IMR-90 (cell line): ENCODE data around the gene FGF19. TPM values are rescaled to one million over a fixed set of nuclear protein-coding genes. Genes with fewer than 3 reads are reported as not detected.
A peak's percentile ranks its signal among the peaks of the same experiment; 100 is the strongest.

ENCODE experiments used
- ATAC-seq: fragments of 200-7000 bp; cut with Tn5 transposase; 2 replicates; pipeline ENCODE4 v1.9.1; 2020; ENCODE audit warnings: low read depth, mild to moderate bottlenecking, moderate library complexity
- BruUV-seq: library from RNA; stranded (reverse); fragments of 400-500 nt; replicated peaks from 2 replicates; lab custom pipeline; 2021; lab: Mats Ljungman, UMichigan
- CTCF ChIA-PET: fragments of 300-600 bp; formaldehyde crosslinking; extraction: SDS; loops from one replicate; lab custom pipeline; 2021; ENCODE audit warnings: antibody characterized with exemption; lab: Yijun Ruan, JAX
- POLR2A ChIA-PET: fragments of 300-600 bp; sonication (Branson Sonifier 250); formaldehyde crosslinking; loops from one replicate; lab custom pipeline; 2022; ENCODE audit warnings: antibody characterized with exemption; ENCODE audit not compliant: unreplicated experiment; lab: Charles Lee
- DNase-seq: peaks from one replicate; pipeline ENCODE4 v3.0.0; 2013
- H2AFZ ChIP-seq: replicated peaks from 2 replicates; pipeline ENCODE3; 2013; ENCODE audit warnings: low read length, mild to moderate bottlenecking; ENCODE audit not compliant: poor library complexity
- H2AK5ac ChIP-seq: 2 replicates; pipeline ENCODE4 v1.6.1; 2013; ENCODE audit warnings: low read depth, low read length, inconsistent platforms
- H2AK9ac ChIP-seq: replicated peaks from 2 replicates; pipeline ENCODE3; 2013; ENCODE audit warnings: mild to moderate bottlenecking, low read depth, low read length, moderate library complexity; ENCODE audit not compliant: poor library complexity
- H2BK120ac ChIP-seq: 2 replicates; pipeline ENCODE4 v1.6.1; 2013; ENCODE audit warnings: low read depth, low read length, inconsistent platforms
- H2BK15ac ChIP-seq: 3 replicates; pipeline ENCODE4 v1.6.1; 2013; ENCODE audit warnings: low read depth, low read length, inconsistent platforms
- H2BK20ac ChIP-seq: 2 replicates; pipeline ENCODE4 v1.6.1; 2013; ENCODE audit warnings: low read depth, mild to moderate bottlenecking, inconsistent platforms, low read length, moderate library complexity
- H2BK5ac ChIP-seq: 2 replicates; pipeline ENCODE4 v1.6.1; 2013; ENCODE audit warnings: mild to moderate bottlenecking, low read depth, low read length, inconsistent platforms; ENCODE audit not compliant: poor library complexity, severe bottlenecking
- H3K14ac ChIP-seq: replicated peaks from 2 replicates; pipeline ENCODE4 v1.6.1; 2013; ENCODE audit warnings: low read depth, low read length, inconsistent platforms
- H3K18ac ChIP-seq: 2 replicates; pipeline ENCODE4 v1.6.1; 2013; ENCODE audit warnings: low read depth, low read length, control low read depth
- H3K23ac ChIP-seq: 2 replicates; pipeline ENCODE4 v1.6.1; 2013; ENCODE audit warnings: low read depth, low read length, inconsistent platforms
- H3K27ac ChIP-seq: 2 replicates; pipeline ENCODE4 v1.5.1; 2013; ENCODE audit warnings: mild to moderate bottlenecking, control low read depth, low read length; ENCODE audit not compliant: insufficient read depth
- H3K27me3 ChIP-seq: 2 replicates; pipeline ENCODE4 v1.6.1; 2013; ENCODE audit warnings: low read length; ENCODE audit not compliant: control insufficient read depth, insufficient read depth
- H3K36me3 ChIP-seq: 2 replicates; pipeline ENCODE4 v1.6.1; 2013; ENCODE audit warnings: low read length, mixed read lengths; ENCODE audit not compliant: control insufficient read depth, insufficient read depth
- H3K4ac ChIP-seq: 2 replicates; pipeline ENCODE4 v1.6.1; 2013; ENCODE audit warnings: low read depth, low read length, inconsistent platforms
- H3K4me1 ChIP-seq: 2 replicates; pipeline ENCODE4 v1.6.1; 2013; ENCODE audit warnings: low read length, mixed read lengths; ENCODE audit not compliant: control insufficient read depth, insufficient read depth
- H3K4me2 ChIP-seq: 2 replicates; pipeline ENCODE4 v1.6.1; 2013; ENCODE audit warnings: low read depth, mild to moderate bottlenecking, control low read depth, low read length, moderate library complexity
- H3K4me3 ChIP-seq: 2 replicates; pipeline ENCODE4 v1.5.1; 2013; ENCODE audit warnings: low read depth, mild to moderate bottlenecking, control low read depth, low read length, moderate library complexity; ENCODE audit not compliant: insufficient read depth
- H3K56ac ChIP-seq: 2 replicates; pipeline ENCODE4 v1.6.1; 2013; ENCODE audit warnings: low read length, inconsistent platforms; ENCODE audit not compliant: insufficient read depth; ENCODE audit errors: extremely low read depth
- H3K79me1 ChIP-seq, 2 experiments: 2 replicates each; pipeline ENCODE4 v1.6.1; 2013; ENCODE audit warnings: low read length in 2 of 2, inconsistent platforms in 1 of 2, low read depth in 1 of 2
- H3K9ac ChIP-seq: 2 replicates; pipeline ENCODE4 v1.6.1; 2013; ENCODE audit warnings: low read depth, low read length, control low read depth
- H3K9me1 ChIP-seq: 2 replicates; pipeline ENCODE4 v1.6.1; 2013; ENCODE audit warnings: low read length, inconsistent platforms; ENCODE audit not compliant: insufficient read depth
- H3K9me3 ChIP-seq: 2 replicates; pipeline ENCODE4 v1.6.1; 2013; ENCODE audit warnings: low read length; ENCODE audit not compliant: control insufficient read depth, insufficient read depth
- H4K20me1 ChIP-seq: 2 replicates; pipeline ENCODE4 v1.6.1; 2013; ENCODE audit warnings: low read length, inconsistent platforms; ENCODE audit not compliant: insufficient read depth
- H4K5ac ChIP-seq: 2 replicates; pipeline ENCODE4 v1.6.1; 2013; ENCODE audit warnings: mild to moderate bottlenecking, low read depth, low read length, control low read depth
- H4K8ac ChIP-seq, 2 experiments: 2 replicates each; pipeline ENCODE4 v1.6.1; 2013; ENCODE audit warnings: low read depth in 2 of 2, low read length in 2 of 2, control low read depth in 1 of 2, inconsistent platforms in 1 of 2
- H4K91ac ChIP-seq: 2 replicates; pipeline ENCODE4 v1.6.1; 2013; ENCODE audit warnings: low read depth, low read length, inconsistent platforms; ENCODE audit not compliant: insufficient read depth
- CTCF ChIP-seq: conservative IDR thresholded peaks from 2 replicates; pipeline ENCODE4 v1.5.1; 2012; ENCODE audit warnings: mild to moderate bottlenecking, low read depth, low read length, improper control_type of control experiment
- MAFK ChIP-seq: IDR thresholded peaks from 2 replicates; pipeline ENCODE4 v1.6.1; 2012; ENCODE audit warnings: low read depth, low read length, improper control_type of control experiment
- MXI1 ChIP-seq: IDR thresholded peaks from 2 replicates; pipeline ENCODE4 v1.6.1; 2012; ENCODE audit warnings: low read depth, mild to moderate bottlenecking, low read length, moderate library complexity, borderline replicate concordance
- POLR2A ChIP-seq: IDR thresholded peaks from 2 replicates; pipeline ENCODE4 v1.6.1; 2012; ENCODE audit warnings: mild to moderate bottlenecking, low read depth, low read length
- SMC3 ChIP-seq: fragments of 150-350 bp; IDR thresholded peaks from 2 replicates; pipeline ENCODE4 v1.6.1; 2016; ENCODE audit warnings: low read depth, mild to moderate bottlenecking, antibody characterized with exemption, low read length, moderate library complexity
- WGBS, 2 experiments: methylation state at CpG; one replicate each; pipeline versions ENCODE4 v1.1.5 to v1.1.7; 2013; ENCODE audit warnings: missing lambda C conversion rate in 2 of 2; ENCODE audit not compliant: insufficient read length in 1 of 2; ENCODE audit errors: extremely low coverage in 2 of 2; 5-methylcytosine and 5-hydroxymethylcytosine counted together
- dilution Hi-C: fragments of 300-500 bp; cut with HindIII; formaldehyde crosslinking; loops from one replicate; pipeline ENCODE4 v1.14.3; 2018; ENCODE audit warnings: low sequenced_read_pairs; ENCODE audit not compliant: unreplicated experiment
- in situ Hi-C: fragments of 300-500 bp; cut with MboI; formaldehyde crosslinking; loops from 3 replicates; pipeline ENCODE4 v1.14.3; 2019; ENCODE audit warnings: low sequenced_read_pairs, inconsistent platforms, mixed read lengths
- intact Hi-C: fragments of 100-400 bp; cut with micrococcal nuclease; formaldehyde crosslinking; loops from 2 replicates; pipeline ENCODE4 v1.10.0; 2022
- polyA plus RNA-seq, 3 experiments: library from polyadenylated mRNA; depleted of rRNA; stranded (reverse); fragments of >200 nt; gene quantifications; 2 replicates each; pipeline ENCODE4 v1.2.3, GENCODE V29; 2012; ENCODE audit warnings: low replicate concordance in 1 of 3
- total RNA-seq: library from RNA; depleted of rRNA; stranded (reverse); fragments of >200 nt; gene quantifications from 2 replicates; pipeline ENCODE4 v1.2.3, GENCODE V29; 2012
- TF ChIP-seq, protein P1 (sequence below): fragments of 150-350 bp; IDR thresholded peaks from 2 replicates; pipeline ENCODE4 v1.6.1; 2017; ENCODE audit warnings: mild to moderate bottlenecking, antibody characterized with exemption, low read length, low read depth

Gene FGF19
- total and polyA plus RNA-seq, 2 of the 4 experiments (the other 2 are of a cell fraction): not detected

DNA sequence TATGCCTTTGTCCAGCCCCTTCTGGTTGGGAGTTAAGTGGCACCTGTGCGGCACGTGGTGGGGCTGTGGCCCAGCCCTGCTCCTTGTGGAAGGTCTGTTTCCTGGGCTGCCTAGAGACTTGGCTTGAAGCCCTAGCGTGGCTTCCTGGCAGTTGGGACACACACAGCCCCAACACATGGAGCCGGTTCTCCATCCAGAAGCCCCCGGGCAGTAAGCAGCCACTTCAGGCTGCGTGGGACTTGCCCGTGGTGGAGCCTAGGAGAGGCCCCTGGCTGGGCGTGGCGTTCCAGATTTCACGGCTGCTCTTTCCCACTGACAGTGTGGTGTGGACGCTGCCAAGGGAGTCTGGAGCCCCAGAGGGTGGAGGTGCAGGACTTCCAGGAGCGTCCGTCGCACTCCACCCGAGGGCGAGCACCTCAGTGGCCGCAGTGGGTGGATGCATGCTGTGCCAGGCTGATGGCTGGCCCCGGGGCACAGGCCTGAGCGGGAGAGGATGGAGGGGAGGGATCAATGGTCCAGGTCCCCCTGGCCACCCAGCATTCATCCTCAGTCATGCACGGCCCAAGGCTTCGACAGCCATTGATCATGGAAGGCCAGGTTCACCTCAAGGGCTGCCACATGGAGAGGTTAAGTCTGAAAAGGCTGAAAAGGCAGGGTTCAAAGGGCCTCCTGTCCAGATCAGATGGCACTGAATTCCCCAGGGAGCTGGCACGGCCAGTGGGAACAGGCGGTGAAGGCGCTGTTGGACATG is 53.6 kb downstream of the FGF19 start:
- Histone ChIP-seq H2BK5ac (no peak overlapping the region), H2AK9ac (no peak overlapping the region), H4K5ac (no peak overlapping the region), H3K27me3 (no peaks in the 10 kb centered on the region), H3K14ac (no peak overlapping the region), H2BK120ac (no peak overlapping the region), H2AFZ (peak overlapping the region; percentile 8), H2AK5ac (no peak overlapping the region), H3K27ac (no peak overlapping the region), H3K36me3 (peaks cover 83% of the 10 kb centered on the region), H3K18ac (no peak overlapping the region), H3K4me1 (peaks cover 10% of the 10 kb centered on the region), H2BK15ac (no peak overlapping the region), H3K9me3 (no peaks in the 10 kb centered on the region), H4K8ac (peak overlapping the region in 1 of 2 experiments; percentile 28; a peak in 1 of 4 replicates), H3K4ac (no peak overlapping the region), H4K20me1 (peaks cover 99% of the 10 kb centered on the region), H3K56ac (no peak overlapping the region), H3K9me1 (no peaks in the 10 kb centered on the region), H3K4me2 (no peak overlapping the region), H2BK20ac (no peak overlapping the region), H3K9ac (no peak overlapping the region), H3K4me3 (no peak overlapping the region), H3K23ac (no peak overlapping the region), H4K91ac (no peak overlapping the region), H3K79me1 (peaks cover 21 to 72% of the 10 kb centered on the region in 2 experiments)
- intact Hi-C loops: no loop called here
- dilution Hi-C loops: no loop called here
- no TSS peak for BruUV-seq
- in situ Hi-C loops: loop anchor here (25.0 kb wide), 2 partner anchors 713 to 1038 kb away; no protein-coding TSS in a partner anchor
- ChIA-PET POLR2A (no interaction called here), CTCF (no interaction called here)
- ATAC-seq (no peak), DNase-seq (no peak)
- TF ChIP-seq SMC3 (no peak), MXI1 (no peak), MAFK (no peak), CTCF (no peak), POLR2A (0 out of 2 replicates have a peak, but pooled peaks have one; percentile 7)
- TF ChIP-seq, protein P1, sequence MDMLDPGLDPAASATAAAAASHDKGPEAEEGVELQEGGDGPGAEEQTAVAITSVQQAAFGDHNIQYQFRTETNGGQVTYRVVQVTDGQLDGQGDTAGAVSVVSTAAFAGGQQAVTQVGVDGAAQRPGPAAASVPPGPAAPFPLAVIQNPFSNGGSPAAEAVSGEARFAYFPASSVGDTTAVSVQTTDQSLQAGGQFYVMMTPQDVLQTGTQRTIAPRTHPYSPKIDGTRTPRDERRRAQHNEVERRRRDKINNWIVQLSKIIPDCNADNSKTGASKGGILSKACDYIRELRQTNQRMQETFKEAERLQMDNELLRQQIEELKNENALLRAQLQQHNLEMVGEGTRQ: no peak
- 64% methylated on average over 3 of the region's 24 CpGs; no CpG with 5 or more reads in 1 of the 2 experiments for WGBS, 2 experiments
